GM19099 (cell line): ENCODE measurements around the gene IRF2.

Experiments used
- POLR2A ChIP-seq: IDR thresholded peaks from 3 replicates; pipeline ENCODE4 v1.6.1; 2011; ENCODE audit warnings: low read depth; ENCODE audit not compliant: insufficient read length; ENCODE audit errors: extremely low read depth

IRF2 gene

DNA sequence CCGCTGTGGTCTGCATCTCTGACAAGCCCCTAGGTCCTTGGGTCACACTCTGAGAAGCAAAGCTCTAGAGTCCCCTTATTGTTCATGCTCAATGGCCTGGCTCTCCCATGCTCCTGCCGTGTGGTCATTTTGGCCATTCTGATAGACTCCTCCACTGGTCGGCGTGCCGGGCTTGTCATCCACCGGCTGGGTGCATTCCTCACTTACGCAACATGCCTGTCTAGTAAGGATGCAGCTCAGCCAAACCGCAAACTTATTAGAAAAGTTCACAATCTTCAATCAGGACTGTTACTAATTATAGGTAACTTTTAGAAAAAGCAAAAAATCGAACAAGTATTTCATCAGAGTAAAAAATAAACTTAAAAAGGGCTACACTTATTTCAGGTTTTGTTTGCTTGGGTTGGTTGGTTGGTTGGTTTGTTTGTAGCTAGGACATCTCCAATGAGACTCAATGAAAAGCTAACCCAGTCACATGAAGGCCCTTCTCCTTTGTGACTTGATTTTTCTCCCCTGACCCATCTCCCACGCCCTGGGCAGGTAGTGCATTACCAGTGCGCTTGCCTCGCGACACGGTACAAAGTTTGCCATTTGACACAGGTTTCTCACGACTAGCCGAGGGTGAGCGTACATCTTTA lies 41.0 kb downstream of the IRF2 start:
- no peak for TF ChIP-seq POLR2A

GRCh38 chr4:184432127-184432922 lies 42.0 kb downstream of the IRF2 start:
- no peak for TF ChIP-seq POLR2A

GRCh38 chr4:184430163-184430562 lies 44.2 kb downstream of the IRF2 start:
- no peak for TF ChIP-seq POLR2A

GRCh38 chr4:184428787-184429186 lies 45.6 kb downstream of the IRF2 start:
- TF ChIP-seq POLR2A: no peak

- no peak for TF ChIP-seq POLR2A
These were observed 46.7 kb downstream of the IRF2 start for GRCh38 chr4:184427687-184428086.

DNA sequence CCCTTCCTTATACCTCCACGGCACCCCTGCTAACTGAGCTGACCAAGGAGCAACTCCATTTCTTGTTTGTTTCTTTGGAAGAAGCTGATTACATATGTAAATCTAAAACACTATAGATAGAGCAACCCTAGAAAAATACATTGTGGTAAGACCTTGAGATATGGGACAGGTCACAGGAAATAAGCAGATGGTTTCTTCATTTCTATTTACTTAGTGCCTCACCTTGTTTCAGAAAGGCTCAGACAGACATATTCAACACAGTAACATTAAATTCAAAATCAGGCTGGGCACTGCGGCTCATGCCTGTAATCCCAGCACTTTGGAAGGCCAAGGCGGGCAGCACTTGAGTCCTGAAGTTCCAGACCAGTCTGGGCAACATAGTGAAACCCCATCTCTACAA lies 47.3 kb downstream of the IRF2 start:
- no peak for TF ChIP-seq POLR2A

DNA sequence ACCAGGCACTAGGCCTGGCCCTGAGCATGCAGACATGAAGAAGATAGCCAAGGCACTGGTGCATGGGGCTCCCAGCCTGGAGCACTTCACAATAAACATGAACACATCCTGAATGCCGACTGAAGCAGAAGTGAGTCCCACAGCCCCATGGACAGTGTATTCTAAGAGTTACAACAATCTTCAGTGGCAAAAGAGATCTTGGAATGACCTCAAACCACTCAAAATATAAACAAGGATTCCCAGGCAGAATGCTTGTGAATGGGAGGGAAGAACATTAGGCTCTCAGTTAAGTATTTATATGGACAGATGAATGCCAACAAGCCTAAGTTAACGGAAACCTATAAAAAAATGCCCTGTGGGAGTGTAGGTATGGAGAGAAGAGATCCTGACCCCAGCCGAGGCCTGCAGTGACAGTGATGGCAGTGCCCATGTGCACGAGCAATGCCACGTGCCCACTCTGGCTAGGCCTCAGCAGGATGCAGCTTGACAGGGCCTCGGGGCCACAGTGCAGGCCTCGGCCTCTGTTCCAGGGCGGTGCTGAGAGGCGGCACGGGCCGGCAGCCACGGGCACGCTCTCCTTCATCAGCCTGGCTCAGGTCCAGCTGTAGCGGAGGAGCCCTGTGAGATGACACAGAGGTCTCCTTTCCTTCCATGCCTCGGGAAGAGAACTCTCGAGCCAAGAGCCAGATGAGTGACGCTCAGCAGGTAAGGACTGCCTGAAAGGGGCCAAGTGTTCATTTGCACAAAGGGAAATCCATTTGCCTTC lies 49.2 kb downstream of the IRF2 start:
- TF ChIP-seq POLR2A: no peak

DNA sequence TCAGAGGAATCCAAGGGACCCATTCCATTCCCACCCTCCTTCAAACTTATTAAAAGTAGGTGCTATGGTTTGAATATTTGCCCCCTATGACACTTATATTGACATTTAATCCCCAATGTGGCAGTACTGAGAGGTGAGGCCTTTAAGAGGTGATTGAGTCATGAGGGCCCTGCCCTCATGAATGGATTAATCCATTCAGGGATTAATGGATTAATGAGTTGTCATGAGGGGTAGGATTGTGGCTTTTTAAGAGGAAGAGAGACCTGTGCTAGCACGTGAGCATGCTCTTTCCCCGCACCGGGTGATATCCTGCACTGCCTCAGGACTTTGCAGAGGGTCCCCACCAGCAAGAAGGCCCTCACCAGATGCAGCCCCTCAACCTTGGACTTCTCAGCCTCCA lies 50.1 kb downstream of the IRF2 start:
- no peak for TF ChIP-seq POLR2A

DNA sequence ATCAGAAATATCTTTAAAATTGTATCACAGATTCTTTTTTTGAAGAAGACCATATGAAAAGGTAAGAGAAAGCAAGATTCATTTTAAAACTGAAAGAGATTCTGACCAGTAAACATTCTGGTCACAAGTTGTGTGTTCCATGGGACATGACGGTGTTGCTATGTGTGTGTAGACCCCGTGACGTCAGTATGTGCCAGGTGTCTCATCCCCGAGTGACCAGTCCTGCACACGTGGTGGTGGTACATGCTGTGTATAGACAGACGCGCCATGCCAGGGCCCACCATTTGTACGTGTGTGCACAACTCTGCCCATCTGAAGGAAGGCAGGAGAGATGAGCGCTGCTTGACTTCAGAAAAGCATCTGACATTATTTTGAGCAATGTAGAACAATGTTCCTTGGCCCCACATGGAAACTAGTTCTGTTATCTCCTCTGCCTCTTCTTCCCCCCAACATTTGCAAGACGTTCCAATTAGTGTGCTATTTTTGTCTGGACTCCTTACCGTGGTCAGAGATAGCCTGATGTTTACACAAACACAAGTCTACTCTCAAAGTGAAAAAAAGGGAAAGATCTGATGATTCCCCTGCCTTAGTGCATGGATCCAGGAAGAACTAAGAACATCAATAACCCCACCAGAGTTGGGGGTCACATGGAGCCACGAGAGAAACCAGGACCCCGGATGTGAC lies 51.2 kb downstream of the IRF2 start:
- no peak for TF ChIP-seq POLR2A

DNA sequence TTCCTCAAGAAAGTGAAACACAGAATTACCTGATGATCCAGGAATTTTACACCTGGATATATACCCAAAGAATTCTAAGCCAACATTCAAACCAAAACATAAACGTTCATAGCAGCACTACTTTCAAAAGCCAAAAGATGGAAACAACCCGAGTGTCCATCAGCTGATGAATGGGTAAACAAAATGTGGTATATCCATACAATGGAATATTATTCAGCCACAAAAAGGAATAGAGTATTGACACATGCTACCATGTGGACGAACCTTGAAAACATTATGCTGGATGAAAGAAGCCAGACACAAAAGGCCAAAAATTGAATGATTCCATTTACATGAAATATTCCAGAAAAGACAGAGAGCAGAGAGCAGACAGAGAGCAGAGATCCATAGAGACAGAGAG lies 52.0 kb downstream of the IRF2 start:
- TF ChIP-seq POLR2A: no peak

GRCh38 chr4:184421533-184422155 lies 52.7 kb downstream of the IRF2 start:
- TF ChIP-seq POLR2A: no peak

- peak; percentile 41 for TF ChIP-seq POLR2A
These were observed 53.4 kb downstream of the IRF2 start for GRCh38 chr4:184420881-184421416.

- TF ChIP-seq POLR2A: no peak
These were observed 53.9 kb downstream of the IRF2 start for GRCh38 chr4:184420402-184420801.

- TF ChIP-seq POLR2A: no peak
These were observed 54.4 kb downstream of the IRF2 start for GRCh38 chr4:184419976-184420375.
